SH-SY5Y (cell line): ENCODE measurements around the gene OGFR.

Experiments
- GATA2 ChIP-seq: IDR thresholded peaks from 2 replicates; pipeline ENCODE4 v1.6.1; 2011; ENCODE audit warnings: mild to moderate bottlenecking, low read depth, low read length
- GATA3 ChIP-seq: IDR thresholded peaks from 2 replicates; pipeline ENCODE4 v1.6.1; 2011; ENCODE audit warnings: low read depth, mild to moderate bottlenecking, low read length, moderate library complexity

The OGFR gene

DNA sequence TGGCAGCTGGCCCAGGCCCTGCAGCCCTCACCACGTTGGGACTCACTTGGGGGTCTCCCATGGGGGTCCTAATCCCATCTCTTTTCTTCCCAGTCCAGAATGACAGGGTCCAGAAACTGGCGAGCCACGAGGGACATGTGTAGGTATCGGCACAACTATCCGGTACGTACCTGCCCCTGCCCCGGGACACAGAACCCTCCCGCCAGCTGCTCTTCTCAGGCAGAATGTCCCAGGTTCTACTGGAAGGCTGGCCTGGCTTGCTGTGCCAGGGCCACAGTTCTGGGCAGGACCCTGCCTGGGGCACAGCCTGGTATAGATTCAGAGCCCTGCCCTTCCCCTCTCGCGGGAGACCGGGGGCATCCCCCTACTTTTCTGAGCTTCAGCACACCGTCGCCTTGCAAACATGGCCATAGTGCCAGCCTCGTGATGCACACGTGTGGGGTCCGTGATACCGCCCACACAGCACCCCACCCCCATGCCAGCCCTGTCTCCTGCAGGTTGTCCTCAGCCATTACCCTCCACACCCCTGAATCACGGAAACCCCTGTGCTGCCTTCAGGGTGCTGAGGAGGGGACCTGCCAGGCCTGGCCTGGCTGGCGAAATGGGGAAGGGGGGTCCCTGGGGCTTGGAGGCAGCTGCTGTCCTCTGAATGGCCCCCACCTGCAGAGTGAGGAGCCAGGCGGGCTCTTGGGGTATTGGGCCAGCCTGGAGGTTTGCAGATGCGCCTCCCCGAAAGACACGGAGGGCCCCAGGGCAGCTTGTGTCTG, 3.0 kb downstream of the OGFR start:
- TF ChIP-seq GATA2 (no peak), GATA3 (no peak)

- TF ChIP-seq GATA2, result no peak
- no peak for TF ChIP-seq GATA3
Observed at GRCh38 chr20:62808211-62808865, 3.7 kb downstream of the OGFR start.

- TF ChIP-seq GATA3 (no peak), GATA2 (no peak)
Observed at GRCh38 chr20:62809530-62810428, 5.1 kb downstream of the OGFR start.

- TF ChIP-seq GATA3 (no peak), GATA2 (no peak)
Observed at GRCh38 chr20:62811320-62811719, 6.7 kb downstream of the OGFR start.

- no peak for TF ChIP-seq GATA2
- no peak for TF ChIP-seq GATA3
Observed at GRCh38 chr20:62811720-62812119, 7.1 kb downstream of the OGFR start.

DNA sequence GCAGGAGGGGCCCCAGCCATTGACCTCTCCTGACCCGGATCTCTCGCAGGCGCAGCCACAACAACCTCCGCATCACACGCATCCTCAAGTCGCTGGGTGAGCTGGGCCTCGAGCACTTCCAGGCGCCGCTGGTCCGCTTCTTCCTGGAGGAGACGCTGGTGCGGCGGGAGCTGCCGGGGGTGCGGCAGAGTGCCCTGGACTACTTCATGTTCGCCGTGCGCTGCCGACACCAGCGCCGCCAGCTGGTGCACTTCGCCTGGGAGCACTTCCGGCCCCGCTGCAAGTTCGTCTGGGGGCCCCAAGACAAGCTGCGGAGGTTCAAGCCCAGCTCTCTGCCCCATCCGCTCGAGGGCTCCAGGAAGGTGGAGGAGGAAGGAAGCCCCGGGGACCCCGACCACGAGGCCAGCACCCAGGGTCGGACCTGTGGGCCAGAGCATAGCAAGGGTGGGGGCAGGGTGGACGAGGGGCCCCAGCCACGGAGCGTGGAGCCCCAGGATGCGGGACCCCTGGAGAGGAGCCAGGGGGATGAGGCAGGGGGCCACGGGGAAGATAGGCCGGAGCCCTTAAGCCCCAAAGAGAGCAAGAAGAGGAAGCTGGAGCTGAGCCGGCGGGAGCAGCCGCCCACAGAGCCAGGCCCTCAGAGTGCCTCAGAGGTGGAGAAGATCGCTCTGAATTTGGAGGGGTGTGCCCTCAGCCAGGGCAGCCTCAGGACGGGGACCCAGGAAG, 7.7 kb downstream of the OGFR start:
- TF ChIP-seq GATA2, result no peak

DNA sequence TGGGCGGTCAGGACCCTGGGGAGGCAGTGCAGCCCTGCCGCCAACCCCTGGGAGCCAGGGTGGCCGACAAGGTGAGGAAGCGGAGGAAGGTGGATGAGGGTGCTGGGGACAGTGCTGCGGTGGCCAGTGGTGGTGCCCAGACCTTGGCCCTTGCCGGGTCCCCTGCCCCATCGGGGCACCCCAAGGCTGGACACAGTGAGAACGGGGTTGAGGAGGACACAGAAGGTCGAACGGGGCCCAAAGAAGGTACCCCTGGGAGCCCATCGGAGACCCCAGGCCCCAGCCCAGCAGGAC, 8.2 kb downstream of the OGFR start:
- TF ChIP-seq GATA2, result no peak
- TF ChIP-seq GATA3, result no peak

- no peak for TF ChIP-seq GATA2
- no peak for TF ChIP-seq GATA3
Observed at GRCh38 chr20:62813588-62813987, 9.0 kb downstream of the OGFR start.

DNA sequence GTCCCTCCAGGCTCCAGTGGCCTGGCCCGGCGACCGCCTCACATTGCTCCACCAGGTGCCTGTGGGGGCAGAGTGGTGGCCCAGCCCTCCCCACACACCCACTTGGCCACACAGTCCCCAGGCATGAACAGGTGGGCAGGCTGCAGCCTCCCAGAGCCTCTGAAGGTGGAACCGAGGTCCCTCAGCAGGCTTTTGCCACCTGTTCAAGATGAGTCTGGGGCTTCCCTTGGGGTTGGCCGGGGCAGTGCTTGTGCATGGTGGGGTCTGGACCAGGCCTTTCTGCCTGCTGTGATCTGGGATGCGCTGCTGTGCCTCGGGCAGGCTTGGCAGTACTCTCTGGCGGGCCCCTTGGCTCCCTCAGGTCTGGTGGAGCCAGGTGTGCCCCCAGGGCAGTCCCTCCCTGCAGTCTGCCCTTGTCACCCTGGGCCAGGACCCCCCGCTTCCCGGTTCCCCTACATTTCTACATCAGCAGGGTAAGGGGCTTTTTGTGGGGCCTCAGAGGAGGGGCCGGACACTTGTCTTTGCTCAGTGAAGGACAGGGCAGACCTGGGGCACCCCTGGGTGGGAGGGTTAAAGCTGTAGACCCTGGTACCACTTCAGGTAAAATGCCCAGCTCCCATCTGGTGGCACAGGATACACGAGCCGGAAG, 9.5 kb downstream of the OGFR start:
- TF ChIP-seq GATA3 (no peak), GATA2 (no peak)

- TF ChIP-seq GATA2 (no peak), GATA3 (no peak)
Observed at GRCh38 chr20:62814709-62815065, 10.1 kb downstream of the OGFR start.

- no peak for TF ChIP-seq GATA3
- peak; percentile 62 for TF ChIP-seq GATA2
Observed at GRCh38 chr20:62815066-62815991, 10.7 kb downstream of the OGFR start.

DNA sequence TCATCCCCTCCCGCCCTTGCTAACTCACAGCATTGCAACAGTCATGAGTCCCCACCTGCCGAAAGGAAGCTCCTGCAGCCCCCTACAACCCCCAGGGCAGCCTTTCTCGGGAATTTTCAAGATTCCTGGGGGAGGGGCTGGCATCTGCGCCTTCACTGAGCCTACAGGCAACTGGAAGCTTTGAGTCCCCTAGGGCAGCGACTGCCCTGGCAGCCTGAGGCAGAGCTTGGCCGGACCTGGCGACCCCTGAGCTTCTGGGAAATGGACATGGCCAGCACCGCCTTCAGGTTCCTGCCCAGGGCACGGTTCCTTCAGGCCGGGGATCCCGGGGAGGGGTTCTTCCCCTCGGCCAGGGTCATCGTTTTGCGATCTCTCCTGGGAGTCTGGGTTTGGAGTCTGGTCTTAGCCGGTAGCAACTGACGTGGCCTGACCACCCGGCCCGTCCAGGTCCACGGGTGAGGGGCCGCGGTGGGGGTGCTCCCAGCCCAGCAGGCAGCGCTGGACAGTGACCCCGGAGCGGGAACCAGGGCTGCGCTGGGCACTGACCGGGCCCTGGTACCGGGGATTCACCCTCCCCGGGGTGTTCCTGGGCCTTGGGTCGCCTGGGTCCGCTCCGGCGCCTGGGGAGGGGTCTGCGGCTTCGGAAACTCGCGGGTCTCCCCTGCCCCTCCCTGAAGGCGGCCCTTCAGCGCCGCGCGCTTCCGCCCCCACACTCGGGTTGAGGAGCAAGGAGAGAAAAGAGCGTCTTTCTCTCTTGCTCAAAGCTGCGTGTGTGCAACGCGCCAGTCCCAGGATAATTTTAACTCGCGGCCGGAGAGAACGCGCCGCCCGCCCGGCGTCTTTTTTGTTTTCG, 11.6 kb downstream of the OGFR start:
- no peak for TF ChIP-seq GATA2
- TF ChIP-seq GATA3, result no peak
